GM18951 (cell line): ENCODE data around the gene PPP4R3B.
A peak's percentile ranks its signal among the peaks of the same experiment; 100 is the strongest.

Experiments used
- POLR2A ChIP-seq: IDR thresholded peaks from 4 replicates; pipeline ENCODE4 v1.6.1; 2011; ENCODE audit warnings: mild to moderate bottlenecking; ENCODE audit not compliant: insufficient read length, insufficient read depth; ENCODE audit errors: extremely low read depth
- in situ Hi-C: fragments of 300-500 bp; cut with MboI; formaldehyde crosslinking; loops from one replicate; pipeline ENCODE4 v1.12.0; 2022; ENCODE audit warnings: low sequenced_read_pairs, mixed read lengths, inconsistent platforms; ENCODE audit not compliant: unreplicated experiment

The PPP4R3B gene

DNA sequence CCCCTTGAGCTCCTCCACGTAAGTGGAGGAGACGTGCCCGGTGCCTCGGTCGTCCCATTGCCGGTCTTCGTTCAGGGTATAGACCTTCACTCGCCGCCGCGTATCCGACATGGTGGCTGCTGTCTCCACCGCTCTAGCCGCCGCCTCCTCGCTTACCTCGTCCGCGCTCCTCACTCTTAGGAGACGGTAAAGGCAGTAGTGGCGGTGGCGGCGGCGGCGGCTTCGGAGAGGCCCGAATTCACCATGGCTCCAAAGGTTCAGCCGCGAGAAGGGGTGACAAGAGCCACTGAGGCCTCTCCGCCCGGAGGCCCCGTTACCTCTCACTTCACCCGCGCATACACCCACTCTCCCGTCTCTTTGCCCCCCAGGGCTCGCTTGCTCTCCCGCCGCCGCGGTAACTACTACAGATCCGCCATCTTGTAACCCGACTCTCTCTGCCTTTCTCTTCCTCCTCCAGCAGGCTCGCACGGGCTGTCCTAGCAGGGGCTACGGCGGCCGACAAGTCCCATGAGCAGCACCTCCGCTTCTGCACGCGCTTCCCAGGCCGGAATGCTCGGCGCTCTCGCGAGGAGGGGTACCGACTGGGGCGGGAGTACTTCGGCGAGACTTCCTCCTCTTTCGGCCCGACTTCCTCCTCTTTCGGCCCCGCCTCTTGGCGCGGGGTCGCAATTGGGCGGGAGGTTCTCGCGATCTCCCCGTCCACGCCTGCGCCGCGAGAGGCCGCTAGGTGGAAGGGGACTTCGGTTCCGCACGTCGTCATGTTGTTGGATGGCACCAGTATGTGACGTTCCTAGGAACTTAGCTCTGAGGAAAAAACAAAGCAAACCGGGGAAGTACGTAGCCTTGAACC, at the start of gene PPP4R3B:
PPP4R3B (minus strand) TSS at position 448 of the 850 bp plus-strand sequence; CDS start at position 111, 337 bp downstream.
- in situ Hi-C loops, result no loop called here
- peak; percentile 79 for TF ChIP-seq POLR2A

DNA sequence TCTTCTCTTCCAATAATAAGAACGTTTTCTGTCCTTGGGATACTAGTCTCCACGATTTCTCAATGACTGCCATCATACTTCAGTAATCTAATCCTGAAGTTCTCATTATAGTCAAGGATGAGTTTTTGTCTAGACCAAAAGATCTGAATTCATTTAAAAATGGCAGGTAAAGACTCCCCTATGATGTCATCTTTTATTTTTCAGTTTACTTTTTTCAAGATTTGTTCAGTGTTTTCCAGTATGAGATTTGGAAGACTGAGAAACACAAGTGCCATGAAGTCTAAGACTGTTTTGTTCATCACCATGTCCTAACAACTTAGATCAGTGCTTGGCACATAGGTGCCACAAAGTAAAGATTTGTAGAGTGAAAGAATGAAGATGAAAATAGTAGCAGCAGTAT, 35.8 kb upstream of the PPP4R3B start:
- in situ Hi-C loops, result no loop called here

DNA sequence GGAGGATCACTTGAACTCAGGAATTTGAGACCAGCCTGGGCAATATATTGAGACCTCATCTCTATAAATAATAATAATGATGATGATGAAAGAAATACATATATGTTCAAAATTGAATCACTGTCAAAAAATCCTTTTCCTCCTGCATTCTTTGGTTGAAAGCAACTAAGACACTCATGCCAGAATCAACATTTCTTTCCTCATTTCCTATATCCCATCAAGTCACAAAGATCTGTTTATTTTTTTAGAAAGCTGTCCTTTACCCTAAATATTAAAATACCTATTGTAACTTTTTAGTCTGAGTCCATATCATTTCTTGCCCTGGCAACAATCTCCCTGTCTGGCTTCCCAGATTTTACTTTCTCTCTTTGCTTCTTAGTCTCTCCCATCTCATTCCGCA, 31.8 kb upstream of the PPP4R3B start:
- no peak for TF ChIP-seq POLR2A
- in situ Hi-C loops, result no loop called here

More for the DNA sequence above, 35.8 kb upstream of the PPP4R3B start:
- TF ChIP-seq POLR2A, result no peak

DNA sequence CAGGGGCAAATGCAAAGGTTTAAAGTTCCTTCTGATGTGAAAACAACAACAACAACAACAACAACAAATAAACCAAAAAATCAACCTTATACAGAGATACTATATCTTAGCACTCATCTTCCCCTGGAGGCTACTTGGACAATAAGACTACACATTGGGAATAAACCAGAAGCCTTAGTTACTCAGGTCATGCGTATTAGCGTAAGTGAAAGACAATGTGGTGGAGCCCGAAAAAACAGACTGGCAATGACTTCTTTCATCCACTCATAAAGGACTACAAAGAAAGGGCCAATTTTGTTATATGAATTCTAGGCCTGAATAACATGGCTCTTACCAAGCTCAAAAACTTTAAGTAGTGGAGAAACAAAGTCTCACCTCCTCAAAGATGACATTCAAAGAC, 19.4 kb upstream of the PPP4R3B start:
- in situ Hi-C loops, result no loop called here

DNA sequence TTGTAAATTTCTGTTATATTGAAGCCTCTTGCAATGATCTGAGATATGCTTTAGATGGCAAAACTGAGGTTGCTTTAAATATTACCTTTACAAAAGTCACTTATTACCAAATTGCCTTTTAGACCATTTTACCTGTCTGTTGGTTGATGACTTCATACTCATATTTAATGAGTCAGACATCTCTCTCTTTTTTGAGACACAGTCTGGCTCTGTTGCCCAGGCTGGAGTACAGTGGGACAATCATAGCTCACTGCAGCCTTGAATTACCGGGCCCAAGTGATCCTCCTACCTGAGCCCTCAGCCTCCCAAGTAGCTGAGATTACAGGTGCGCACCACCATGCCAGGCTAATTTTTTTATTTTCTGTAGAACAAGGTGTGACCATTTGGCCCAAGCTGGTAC, 11.5 kb upstream of the PPP4R3B start:
- in situ Hi-C loops, result no loop called here
- TF ChIP-seq POLR2A, result no peak

More for the DNA sequence above, 19.4 kb upstream of the PPP4R3B start:
- no peak for TF ChIP-seq POLR2A

DNA sequence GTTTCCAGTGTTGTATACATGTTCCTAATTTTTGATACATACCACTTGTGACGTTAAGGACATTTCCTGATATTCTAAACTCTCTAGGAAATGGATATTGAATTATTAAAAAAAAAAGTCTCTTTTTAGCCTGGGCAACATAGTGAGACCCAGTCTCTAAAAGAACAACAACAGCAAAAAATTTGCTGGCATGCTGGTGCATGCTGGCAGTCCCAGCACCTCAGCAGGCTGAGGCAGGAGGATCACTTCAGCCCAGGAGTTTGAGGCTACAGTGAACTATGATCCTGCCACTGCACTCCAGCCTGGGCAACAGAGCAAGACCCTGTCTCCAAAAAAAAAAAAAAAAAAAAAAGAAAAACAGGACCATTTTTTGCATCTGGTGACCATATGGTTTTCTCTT, 10.5 kb upstream of the PPP4R3B start:
- in situ Hi-C loops, result no loop called here
- no peak for TF ChIP-seq POLR2A

DNA sequence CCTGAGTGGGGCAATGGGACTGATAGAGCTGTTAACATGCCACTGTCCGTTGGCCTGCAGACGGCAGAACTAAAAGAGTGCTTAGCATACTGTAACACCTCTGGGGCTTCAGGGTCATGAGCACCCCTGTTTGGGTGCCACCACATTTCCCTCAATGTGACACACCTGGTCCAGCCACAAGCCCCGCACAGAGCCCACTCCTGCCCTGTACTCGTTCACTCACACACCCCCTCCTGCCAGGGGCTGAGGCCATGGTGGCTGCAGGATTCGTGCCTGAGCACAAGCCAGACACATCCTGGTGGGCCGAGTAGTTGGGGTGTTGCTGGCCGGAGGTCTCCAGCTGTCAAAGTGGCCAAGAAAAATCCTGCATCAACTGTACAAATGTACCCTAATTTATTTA, 4.4 kb upstream of the PPP4R3B start:
- no peak for TF ChIP-seq POLR2A
- in situ Hi-C loops, result no loop called here

DNA sequence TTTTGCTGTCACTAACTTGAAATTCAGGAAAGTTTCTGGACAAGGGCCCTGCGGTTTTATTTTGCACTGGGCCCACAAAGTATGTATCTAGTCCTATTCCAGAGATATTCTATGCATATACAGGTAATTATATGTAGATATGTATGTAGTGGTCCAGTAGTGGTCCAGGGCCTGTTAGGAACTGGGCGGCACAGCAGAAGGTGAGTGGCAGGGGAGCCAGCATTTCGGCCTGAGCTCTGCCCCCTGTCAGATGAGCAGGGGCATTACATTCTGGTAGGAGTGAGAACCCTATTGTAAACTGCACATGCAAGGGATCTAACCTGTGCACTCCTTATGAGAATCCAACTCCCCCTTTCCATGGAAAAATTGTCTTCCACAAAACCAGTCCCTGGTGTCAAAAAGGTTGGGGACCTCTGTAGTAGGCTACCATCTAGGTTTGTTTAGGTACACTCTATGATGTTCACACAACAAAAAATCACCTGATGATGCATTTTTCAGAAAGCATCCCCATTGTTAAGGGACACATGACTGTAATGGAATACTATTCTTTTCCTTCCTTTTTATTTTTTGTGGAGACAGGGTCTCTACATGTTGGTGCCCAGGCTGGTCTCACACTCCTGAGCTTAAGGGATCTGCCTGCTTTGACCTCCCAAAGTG, 2.8 kb upstream of the PPP4R3B start:
- in situ Hi-C loops, result no loop called here
- TF ChIP-seq POLR2A, result no peak

DNA sequence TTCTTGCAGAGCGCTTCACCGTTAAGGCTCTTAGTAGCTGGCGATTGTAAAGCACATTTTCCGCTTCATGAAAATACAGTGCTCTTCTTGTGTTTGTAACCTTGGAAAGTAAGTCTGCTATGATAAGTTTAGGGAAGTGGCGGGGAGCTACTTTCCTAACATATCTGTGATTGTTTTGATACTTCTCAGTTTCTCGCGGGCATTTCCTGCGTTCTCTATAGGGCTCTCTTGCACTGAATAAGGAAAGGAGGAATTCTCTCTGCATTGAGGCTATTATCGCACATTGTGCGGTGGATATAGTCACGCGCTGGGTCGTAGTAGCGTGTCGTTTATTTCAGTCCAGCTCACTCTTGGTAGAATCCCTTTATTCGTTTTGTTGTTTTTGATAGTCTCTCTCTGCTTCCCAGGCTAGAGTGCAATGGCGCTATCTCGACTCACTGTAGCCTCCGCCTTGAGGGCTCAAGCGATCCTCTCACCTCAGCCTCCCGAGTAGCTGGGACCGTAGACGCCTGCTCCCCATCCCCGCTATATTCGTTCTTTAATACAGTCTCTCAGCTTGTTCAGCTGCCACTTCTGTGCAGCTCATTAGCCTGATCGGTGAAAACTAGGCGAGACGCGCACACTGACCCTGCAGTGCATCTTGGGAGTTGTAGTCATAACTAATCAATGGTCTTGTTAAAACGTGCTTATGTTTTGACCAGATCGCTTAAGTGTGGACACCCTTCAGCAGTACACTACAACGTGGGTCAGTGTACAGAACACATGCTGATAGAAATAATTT, 1.0 kb upstream of the PPP4R3B start:
- in situ Hi-C loops, result no loop called here
- peak; percentile 37 for TF ChIP-seq POLR2A

DNA sequence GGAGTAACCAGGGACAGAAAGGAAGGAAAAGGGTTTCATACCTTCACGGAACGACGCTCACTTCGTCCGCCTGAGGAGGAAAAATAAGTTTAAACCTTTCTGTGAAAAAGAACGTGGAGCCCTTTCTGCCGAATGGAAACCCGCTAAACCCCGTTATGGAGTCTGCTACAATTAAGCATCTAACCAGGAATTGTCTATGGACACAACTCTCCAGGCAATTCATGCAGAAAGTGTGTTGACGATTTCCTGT, 528 bp upstream of the PPP4R3B start:
- no peak for TF ChIP-seq POLR2A
- in situ Hi-C loops, result no loop called here

DNA sequence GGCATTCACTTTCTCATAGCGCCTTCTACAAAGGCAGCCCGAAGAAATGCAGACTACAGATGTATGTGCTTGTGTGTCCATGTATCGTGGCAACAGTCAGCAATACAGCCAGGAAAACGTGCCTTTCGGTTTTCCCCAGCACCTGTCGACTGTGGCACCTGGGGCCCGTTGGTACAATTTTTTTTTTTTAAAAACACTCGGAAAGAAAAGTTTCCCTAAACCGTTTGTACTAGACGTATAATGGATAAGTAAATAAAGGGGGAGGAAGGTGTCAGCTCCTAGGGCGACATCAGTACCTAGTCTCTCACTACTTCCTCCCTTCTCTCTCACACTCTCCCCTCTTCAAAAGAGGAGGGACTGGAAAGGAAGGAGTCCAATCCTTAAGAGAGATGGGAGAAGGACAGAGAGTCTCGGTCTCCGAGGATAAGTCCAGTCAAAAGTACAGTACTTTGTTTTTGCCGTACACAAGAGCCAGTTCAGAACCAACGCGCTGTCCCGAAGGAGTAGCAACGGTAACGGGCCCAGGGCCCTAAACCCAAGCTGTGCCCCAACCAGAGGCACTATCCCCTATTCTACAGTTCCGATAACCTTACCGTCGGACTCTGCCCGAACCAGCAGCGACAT, 759 bp downstream of the PPP4R3B start:
- in situ Hi-C loops, result no loop called here

DNA sequence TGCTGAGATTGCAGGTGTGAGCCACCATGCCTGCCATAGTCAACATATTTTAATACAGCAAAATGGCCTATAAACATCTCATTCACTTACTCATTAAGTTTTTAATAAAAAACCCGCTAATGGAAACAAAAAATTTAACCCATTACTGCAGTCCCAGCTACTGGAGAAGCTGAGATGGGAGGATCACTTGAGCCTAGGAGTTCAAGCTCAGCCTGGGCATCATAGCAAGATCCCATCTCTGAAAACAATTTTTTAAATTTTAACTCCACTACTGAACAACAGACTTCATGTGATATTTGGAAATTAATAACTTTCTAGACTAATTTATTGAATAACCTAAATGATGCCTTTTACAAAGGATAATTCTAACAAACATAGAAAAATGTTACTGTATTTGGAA, 5.4 kb downstream of the PPP4R3B start:
- TF ChIP-seq POLR2A, result no peak
- in situ Hi-C loops, result no loop called here

More for the DNA sequence above, 759 bp downstream of the PPP4R3B start:
- no peak for TF ChIP-seq POLR2A

DNA sequence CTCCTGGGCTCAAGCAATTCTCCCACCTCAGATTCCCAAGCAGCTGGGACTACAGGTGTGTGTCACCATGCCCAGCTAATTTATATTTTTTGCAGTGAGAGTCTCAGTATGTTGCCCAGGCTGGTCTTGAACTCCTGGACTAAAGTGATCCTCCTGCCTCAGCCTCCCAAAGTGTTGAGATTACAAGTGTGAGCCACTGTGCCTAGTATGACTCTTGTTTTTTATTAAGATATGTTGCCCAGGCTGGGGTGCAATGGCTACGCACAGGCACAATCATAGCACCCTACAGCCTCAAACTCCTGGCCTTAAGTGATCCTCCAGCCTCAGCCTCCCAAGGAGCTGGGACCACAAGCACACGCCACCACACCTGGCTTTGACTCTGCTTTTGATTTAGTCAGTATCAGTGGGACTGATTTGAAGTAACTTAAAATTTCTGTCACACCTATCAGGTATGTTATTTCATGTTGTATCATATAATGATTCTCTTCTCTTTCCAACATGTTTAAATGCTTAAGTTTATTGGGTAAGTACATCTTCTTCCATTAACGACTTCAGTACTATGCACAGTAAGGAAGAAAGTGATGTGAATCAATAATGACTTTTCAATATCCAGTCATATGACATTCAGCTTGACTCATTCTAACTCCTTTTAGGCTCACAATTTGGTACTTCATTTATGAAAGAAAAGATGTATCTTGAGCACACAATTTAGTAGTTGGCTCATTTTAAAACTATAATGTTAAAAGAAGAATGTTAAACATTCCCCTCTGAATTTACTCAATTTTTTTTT, 6.3 kb downstream of the PPP4R3B start:
- in situ Hi-C loops, result no loop called here

More for the DNA sequence above, 6.3 kb downstream of the PPP4R3B start:
- TF ChIP-seq POLR2A, result no peak
